ENCODE results near the gene ASB18. TPM values are rescaled to one million over a fixed set of nuclear protein-coding genes. Genes with fewer than 3 reads are reported as not detected.
A peak's percentile ranks its signal among the peaks of the same experiment; 100 is the strongest.

Gene ASB18
- total and polyA plus RNA-seq, 4 donors, result not detected

GRCh38 chr2:236166796-236167296, 97.4 kb downstream of the ASB18 start:
- Histone ChIP-seq H3K27me3 (ENCODE audit: control insufficient read depth in 4 of 4, insufficient read depth in 4 of 4, low read length in 3 of 4) (peaks cover 0 to 38% (median 25%) of the 10 kb centered on the region in 4 donors), H3K9me3 (ENCODE audit: control insufficient read depth in 4 of 4, low read length in 3 of 4) (no peaks in the 10 kb centered on the region), H3K9ac (ENCODE audit: low read depth in 1 of 2, low read length in 2 of 2) (no peak overlapping the region), H3K4me1 (ENCODE audit: control insufficient read depth in 4 of 4, insufficient read depth in 4 of 4, low read length in 3 of 4) (peaks cover 22 to 48% (median 30%) of the 10 kb centered on the region in 4 donors), H3K4me3 (ENCODE audit: low read depth in 1 of 3, low read length in 3 of 3) (peak overlapping the region in 1 of 3 donors; percentile 44), H3K36me3 (ENCODE audit: control insufficient read depth in 4 of 4, insufficient read depth in 3 of 4, low read depth in 1 of 4, low read length in 3 of 4) (peaks cover 0 to 1% (median 0%) of the 10 kb centered on the region in 4 donors), H3K27ac (ENCODE audit: low read depth in 1 of 2, low read length in 2 of 2) (no peak overlapping the region)
- TF ChIP-seq FOXA2 (IDR thresholded peaks at IDR 0.05) (no peak), NR2F2 (IDR thresholded peaks at IDR 0.05) (no peak), HNF4G (IDR thresholded peaks at IDR 0.05) (no peak), MAX (IDR thresholded peaks at IDR 0.05) (no peak), ZBTB33 (IDR thresholded peaks at IDR 0.05) (no peak)
- 5% methylated on average over 29 of the region's 29 CpGs for WGBS
- no peak for DNase-seq (ENCODE audit: low spot score)

- Histone ChIP-seq H3K4me3 (ENCODE audit: low read depth in 1 of 3, low read length in 3 of 3) (peak overlapping the region in 2 of 3 donors; percentile 12 to 36), H3K9me3 (ENCODE audit: control insufficient read depth in 4 of 4, low read length in 3 of 4) (no peaks in the 10 kb centered on the region), H3K27ac (ENCODE audit: low read depth in 1 of 2, low read length in 2 of 2) (no peak overlapping the region), H3K27me3 (ENCODE audit: control insufficient read depth in 4 of 4, insufficient read depth in 4 of 4, low read length in 3 of 4) (peaks cover 0 to 38% (median 21%) of the 10 kb centered on the region in 4 donors), H3K36me3 (ENCODE audit: control insufficient read depth in 4 of 4, insufficient read depth in 3 of 4, low read depth in 1 of 4, low read length in 3 of 4) (peaks cover 0 to 1% (median 0%) of the 10 kb centered on the region in 4 donors), H3K4me1 (ENCODE audit: control insufficient read depth in 4 of 4, insufficient read depth in 4 of 4, low read length in 3 of 4) (peaks cover 22 to 45% (median 29%) of the 10 kb centered on the region in 4 donors), H3K9ac (ENCODE audit: low read depth in 1 of 2, low read length in 2 of 2) (no peak overlapping the region)
- no peak for DNase-seq (ENCODE audit: low spot score)
- no peak for TF ChIP-seq REST (IDR thresholded peaks at IDR 0.05)
- WGBS, result 6% methylated on average over 58 of the region's 58 CpGs
These were observed 98.1 kb downstream of the ASB18 start for GRCh38 chr2:236165842-236166795.

- WGBS, result 15% methylated on average over 18 of the region's 18 CpGs
- Histone ChIP-seq H3K9ac (ENCODE audit: low read depth in 1 of 2, low read length in 2 of 2) (no peak overlapping the region), H3K9me3 (ENCODE audit: control insufficient read depth in 4 of 4, low read length in 3 of 4) (no peaks in the 10 kb centered on the region), H3K27ac (ENCODE audit: low read depth in 1 of 2, low read length in 2 of 2) (no peak overlapping the region), H3K4me1 (ENCODE audit: control insufficient read depth in 4 of 4, insufficient read depth in 4 of 4, low read length in 3 of 4) (peaks cover 22 to 45% (median 29%) of the 10 kb centered on the region in 4 donors), H3K36me3 (ENCODE audit: control insufficient read depth in 4 of 4, insufficient read depth in 3 of 4, low read depth in 1 of 4, low read length in 3 of 4) (peaks cover 0 to 1% (median 0%) of the 10 kb centered on the region in 4 donors), H3K4me3 (ENCODE audit: low read depth in 1 of 3, low read length in 3 of 3) (no peak overlapping the region), H3K27me3 (ENCODE audit: control insufficient read depth in 4 of 4, insufficient read depth in 4 of 4, low read length in 3 of 4) (peaks cover 0 to 44% (median 17%) of the 10 kb centered on the region in 4 donors)
- DNase-seq (ENCODE audit: low spot score), result no peak
- TF ChIP-seq TAF1 (conservative IDR thresholded peaks at IDR 0.05), result no peak
- no peak for TF ChIP-seq JUND (IDR thresholded peaks at IDR 0.05)
- TF ChIP-seq REST (IDR thresholded peaks at IDR 0.05), result no peak
- no peak for TF ChIP-seq MAX (IDR thresholded peaks at IDR 0.05)
- TF ChIP-seq HNF4A (conservative IDR thresholded peaks at IDR 0.05), result no peak
- no peak for TF ChIP-seq EGR1 (IDR thresholded peaks at IDR 0.05; ENCODE audit: low read depth in 2 of 2)
These were observed 99.0 kb downstream of the ASB18 start for GRCh38 chr2:236164925-236165841.
